Adipocyte (in vitro differentiated cells): ENCODE results near the gene EMD.
"Not testable (repeated sequence)": the region's sequence is repeated elsewhere in the genome, so short reads cannot be mapped to it uniquely, and the experiment has no call there.

Source experiments
- DNase-seq: peaks from one replicate; pipeline ENCODE4 v3.0.0-alpha.2; 2015; ENCODE audit warnings: low read depth
- H3K27me3 ChIP-seq: replicated peaks from 2 replicates; pipeline ENCODE4 v1.7.0; 2013; ENCODE audit warnings: mild to moderate bottlenecking, low read length, moderate library complexity; ENCODE audit not compliant: control insufficient read depth, insufficient read depth
- H3K36me3 ChIP-seq: 2 replicates; pipeline ENCODE4 v1.7.0; 2013; ENCODE audit warnings: low read length, mild to moderate bottlenecking, moderate library complexity; ENCODE audit not compliant: control insufficient read depth, insufficient read depth, severe bottlenecking
- H3K4me1 ChIP-seq: 2 replicates; pipeline ENCODE4 v1.7.0; 2013; ENCODE audit warnings: mild to moderate bottlenecking, low read length, moderate library complexity; ENCODE audit not compliant: control insufficient read depth, insufficient read depth
- H3K4me3 ChIP-seq: 2 replicates; pipeline ENCODE4 v1.7.0; 2013; ENCODE audit warnings: mild to moderate bottlenecking, low read length, moderate library complexity
- H3K9ac ChIP-seq: 2 replicates; pipeline ENCODE4 v1.7.0; 2013; ENCODE audit warnings: mild to moderate bottlenecking, low read length, moderate library complexity
- H3K9me3 ChIP-seq: 2 replicates; pipeline ENCODE4 v1.7.0; 2013; ENCODE audit warnings: mild to moderate bottlenecking, low read length, moderate library complexity; ENCODE audit not compliant: control insufficient read depth

EMD gene

GRCh38 chrX:154384284-154384892 is 5.3 kb downstream of the EMD start:
- Histone ChIP-seq H3K27me3 (no peaks in the 10 kb centered on the region), H3K4me3 (no peak overlapping the region), H3K36me3 (peaks cover 2% of the 10 kb centered on the region), H3K4me1 (peaks cover 4% of the 10 kb centered on the region), H3K9me3 (no peaks in the 10 kb centered on the region), H3K9ac (no peak overlapping the region)
- DNase-seq, result no peak

- not testable (repeated sequence) for H3K9ac ChIP-seq, H3K9me3 ChIP-seq, H3K36me3 ChIP-seq, H3K4me1 ChIP-seq, H3K4me3 ChIP-seq, DNase-seq, H3K27me3 ChIP-seq
These were observed 9.0 kb downstream of the EMD start for GRCh38 chrX:154388094-154388493.

- not testable (repeated sequence) for H3K4me1 ChIP-seq, H3K27me3 ChIP-seq, H3K9ac ChIP-seq, DNase-seq, H3K9me3 ChIP-seq, H3K4me3 ChIP-seq, H3K36me3 ChIP-seq
These were observed 9.6 kb downstream of the EMD start for GRCh38 chrX:154388649-154389048.

GRCh38 chrX:154389812-154390747 is 11.0 kb downstream of the EMD start:
- H3K4me3 ChIP-seq, H3K27me3 ChIP-seq, H3K4me1 ChIP-seq, H3K36me3 ChIP-seq, DNase-seq, H3K9me3 ChIP-seq, H3K9ac ChIP-seq: not testable (repeated sequence)

GRCh38 chrX:154396363-154396762 is 17.3 kb downstream of the EMD start:
- not testable (repeated sequence) for DNase-seq, H3K4me1 ChIP-seq, H3K4me3 ChIP-seq, H3K9me3 ChIP-seq, H3K9ac ChIP-seq, H3K27me3 ChIP-seq
- peaks cover 26% of the 10 kb centered on the region for H3K36me3 ChIP-seq

GRCh38 chrX:154396973-154397887 is 18.1 kb downstream of the EMD start:
- Histone ChIP-seq H3K4me1 (peaks cover 3% of the 10 kb centered on the region), H3K4me3 (peak overlapping the region; percentile 89), H3K9me3 (no peaks in the 10 kb centered on the region), H3K36me3 (peaks cover 26% of the 10 kb centered on the region), H3K9ac (peak overlapping the region; percentile 100), H3K27me3 (no peaks in the 10 kb centered on the region)
- DNase-seq, result peak; percentile 71

GRCh38 chrX:154397888-154398667 is 19.0 kb downstream of the EMD start, which contains the start of gene RPL10:
Gene RPL10 (plus strand): TSS chrX:154398377. CDS start chrX:154398520, 143 bp downstream.
- Histone ChIP-seq H3K27me3 (no peaks in the 10 kb centered on the region), H3K4me3 (peak within 1 kb of the TSS; percentile 89), H3K9me3 (no peaks in the 10 kb centered on the region), H3K4me1 (peaks cover 3% of the 10 kb centered on the region), H3K36me3 (peaks cover 26% of the 10 kb centered on the region), H3K9ac (peak within 1 kb of the TSS; percentile 100)
- peak; percentile 94 for DNase-seq

GRCh38 chrX:154398668-154399526 is 19.8 kb downstream of the EMD start:
- H3K4me1 ChIP-seq, result peaks cover 3% of the 10 kb centered on the region
- H3K36me3 ChIP-seq, result peaks cover 26% of the 10 kb centered on the region
- DNase-seq, result peak; percentile 85
- H3K27me3 ChIP-seq, result no peaks in the 10 kb centered on the region
- H3K9ac ChIP-seq, result peak overlapping the region; percentile 100
- H3K4me3 ChIP-seq, result peak overlapping the region; percentile 89
- no peaks in the 10 kb centered on the region for H3K9me3 ChIP-seq

GRCh38 chrX:154399527-154400368 is 20.7 kb downstream of the EMD start:
- Histone ChIP-seq H3K36me3 (peaks cover 26% of the 10 kb centered on the region), H3K9me3 (no peaks in the 10 kb centered on the region), H3K4me3 (peak overlapping the region; percentile 89), H3K9ac (peak overlapping the region; percentile 100), H3K27me3 (no peaks in the 10 kb centered on the region), H3K4me1 (peaks cover 3% of the 10 kb centered on the region)
- DNase-seq, result no peak
